GM18909 (cell line): Measurements from ENCODE around the gene SIGLEC9.
A peak's percentile ranks its signal among the peaks of the same experiment; 100 is the strongest.

Experiments used
- ATAC-seq: cut with Tn5 transposase; IDR thresholded peaks from one replicate; pipeline ENCODE4 v1.9.1; 2021; ENCODE audit warnings: mild to moderate bottlenecking; ENCODE audit not compliant: unreplicated experiment, poor library complexity

The SIGLEC9 gene

GRCh38 chr19:51096473-51097165 is 28.1 kb upstream of the SIGLEC9 start:
- ATAC-seq, result no peak

- ATAC-seq, result no peak
These were observed 27.5 kb upstream of the SIGLEC9 start for GRCh38 chr19:51097166-51097738.

GRCh38 chr19:51097796-51098195 is 26.9 kb upstream of the SIGLEC9 start:
- no peak for ATAC-seq

GRCh38 chr19:51098365-51099046 is 26.2 kb upstream of the SIGLEC9 start:
- no peak for ATAC-seq

- ATAC-seq, result no peak
These were observed 25.7 kb upstream of the SIGLEC9 start for GRCh38 chr19:51099047-51099382.

- no peak for ATAC-seq
These were observed 24.1 kb upstream of the SIGLEC9 start for GRCh38 chr19:51100601-51101000.

- no peak for ATAC-seq
These were observed 23.4 kb upstream of the SIGLEC9 start for GRCh38 chr19:51101171-51101865.

GRCh38 chr19:51102991-51103390 is 21.7 kb upstream of the SIGLEC9 start:
- ATAC-seq, result no peak

- no peak for ATAC-seq
These were observed 20.8 kb upstream of the SIGLEC9 start for GRCh38 chr19:51103926-51104341.

- no peak for ATAC-seq
These were observed 17.2 kb upstream of the SIGLEC9 start for GRCh38 chr19:51107406-51108065.

GRCh38 chr19:51108066-51108804 is 16.5 kb upstream of the SIGLEC9 start, which contains the start of gene CTU1:
CTU1 (minus strand) TSS chr19:51108409; CDS start chr19:51104569, 3,840 bp downstream.
- peak; percentile 95 for ATAC-seq

- peak; percentile 34 for ATAC-seq
These were observed 15.9 kb upstream of the SIGLEC9 start for GRCh38 chr19:51108805-51109146.

GRCh38 chr19:51110666-51110971 is 14.1 kb upstream of the SIGLEC9 start:
- no peak for ATAC-seq

GRCh38 chr19:51111606-51112005 is 13.1 kb upstream of the SIGLEC9 start:
- no peak for ATAC-seq

- ATAC-seq, result no peak
These were observed 10.5 kb upstream of the SIGLEC9 start for GRCh38 chr19:51114087-51114729.

- no peak for ATAC-seq
These were observed 7.9 kb upstream of the SIGLEC9 start for GRCh38 chr19:51116736-51117286.

GRCh38 chr19:51119101-51119500 is 5.6 kb upstream of the SIGLEC9 start:
- no peak for ATAC-seq

- ATAC-seq, result no peak
These were observed 5.1 kb upstream of the SIGLEC9 start for GRCh38 chr19:51119611-51120010.

- ATAC-seq, result no peak
These were observed 4.5 kb upstream of the SIGLEC9 start for GRCh38 chr19:51120160-51120559.
